ENCODE data around the gene MAP2K4. TPM values are rescaled to one million over a fixed set of nuclear protein-coding genes. Genes with fewer than 3 reads are reported as not detected.

Gene MAP2K4
- total and polyA plus RNA-seq, 2 experiments from 2014 or later = 43.4 to 76.9 TPM

- no peak for TF ChIP-seq CTCF (IDR thresholded peaks at IDR 0.05; ENCODE audit: low read depth, low read length)
- no peak overlapping the region for H3K4me3 ChIP-seq
- no peaks in the 10 kb centered on the region for H3K9me3 ChIP-seq (ENCODE audit: low read depth)
- no peaks in the 10 kb centered on the region for H3K27me3 ChIP-seq
- no peak for DNase-seq (ENCODE audit: low read depth in 1 of 2, low spot score in 1 of 2)
- H3K36me3 ChIP-seq = peaks cover 52% of the 10 kb centered on the region
- H3K4me1 ChIP-seq (ENCODE audit: low read depth) = no peaks in the 10 kb centered on the region
- H3K27ac ChIP-seq = no peak overlapping the region
These were observed 106.5 kb downstream of the MAP2K4 start for GRCh38 chr17:12127177-12127576.

GRCh38 chr17:12127667-12128066 is 107.0 kb downstream of the MAP2K4 start:
- peaks cover 52% of the 10 kb centered on the region for H3K36me3 ChIP-seq
- no peak overlapping the region for H3K27ac ChIP-seq

GRCh38 chr17:12128946-12129345 is 108.3 kb downstream of the MAP2K4 start:
- H3K9me3 ChIP-seq (ENCODE audit: low read depth) = no peaks in the 10 kb centered on the region
- DNase-seq (ENCODE audit: low read depth in 1 of 2, low spot score in 1 of 2) = no peak
- H3K4me1 ChIP-seq (ENCODE audit: low read depth) = no peaks in the 10 kb centered on the region
- peaks cover 52% of the 10 kb centered on the region for H3K36me3 ChIP-seq
- TF ChIP-seq CTCF (IDR thresholded peaks at IDR 0.05; ENCODE audit: low read depth, low read length) = no peak
- H3K27me3 ChIP-seq = no peaks in the 10 kb centered on the region
- no peak overlapping the region for H3K4me3 ChIP-seq
- H3K27ac ChIP-seq = no peak overlapping the region

More at GRCh38 chr17:12127667-12128066, 107.0 kb downstream of the MAP2K4 start:
- Histone ChIP-seq H3K4me1 (ENCODE audit: low read depth) (no peaks in the 10 kb centered on the region), H3K9me3 (ENCODE audit: low read depth) (no peaks in the 10 kb centered on the region), H3K4me3 (no peak overlapping the region), H3K27me3 (no peaks in the 10 kb centered on the region)
- no peak for TF ChIP-seq CTCF (IDR thresholded peaks at IDR 0.05; ENCODE audit: low read depth, low read length)
- DNase-seq (ENCODE audit: low read depth in 1 of 2, low spot score in 1 of 2) = no peak

DNA sequence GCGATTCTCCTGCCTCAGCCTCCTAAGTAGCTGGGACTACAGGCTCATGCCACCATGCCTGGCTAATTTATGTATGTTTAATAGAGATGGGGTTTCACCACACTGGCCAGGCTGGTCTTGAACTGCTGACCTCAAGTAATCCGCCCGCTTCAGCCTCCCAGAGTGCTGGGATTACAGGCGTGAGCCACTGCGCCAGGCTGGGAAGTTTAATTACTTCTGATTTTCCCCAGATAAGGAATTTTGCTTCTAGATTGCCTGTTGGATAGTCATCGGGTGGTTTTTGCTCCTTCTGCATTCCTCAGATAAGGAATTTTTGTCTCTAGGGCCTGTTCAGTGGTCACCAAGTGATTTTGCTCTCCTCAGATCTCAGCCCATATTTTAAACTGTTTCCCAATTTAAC is 112.5 kb downstream of the MAP2K4 start:
- Histone ChIP-seq H3K4me1 (ENCODE audit: low read depth) (no peaks in the 10 kb centered on the region), H3K27me3 (no peaks in the 10 kb centered on the region), H3K27ac (peak overlapping the region; percentile 34), H3K36me3 (peaks cover 23% of the 10 kb centered on the region), H3K4me3 (no peak overlapping the region), H3K9me3 (ENCODE audit: low read depth) (no peaks in the 10 kb centered on the region)
- no peak for TF ChIP-seq CTCF (IDR thresholded peaks at IDR 0.05; ENCODE audit: low read depth, low read length)
- peak in 1 of 2 donors; percentile 14 for DNase-seq (ENCODE audit: low read depth in 1 of 2, low spot score in 1 of 2)

- no peak for DNase-seq (ENCODE audit: low read depth in 1 of 2, low spot score in 1 of 2)
- Histone ChIP-seq H3K4me1 (ENCODE audit: low read depth) (no peaks in the 10 kb centered on the region), H3K36me3 (peaks cover 20% of the 10 kb centered on the region), H3K9me3 (ENCODE audit: low read depth) (no peaks in the 10 kb centered on the region), H3K4me3 (no peak overlapping the region), H3K27ac (no peak overlapping the region), H3K27me3 (no peaks in the 10 kb centered on the region)
- no peak for TF ChIP-seq CTCF (IDR thresholded peaks at IDR 0.05; ENCODE audit: low read depth, low read length)
These were observed 113.4 kb downstream of the MAP2K4 start for GRCh38 chr17:12134101-12134500.

DNA sequence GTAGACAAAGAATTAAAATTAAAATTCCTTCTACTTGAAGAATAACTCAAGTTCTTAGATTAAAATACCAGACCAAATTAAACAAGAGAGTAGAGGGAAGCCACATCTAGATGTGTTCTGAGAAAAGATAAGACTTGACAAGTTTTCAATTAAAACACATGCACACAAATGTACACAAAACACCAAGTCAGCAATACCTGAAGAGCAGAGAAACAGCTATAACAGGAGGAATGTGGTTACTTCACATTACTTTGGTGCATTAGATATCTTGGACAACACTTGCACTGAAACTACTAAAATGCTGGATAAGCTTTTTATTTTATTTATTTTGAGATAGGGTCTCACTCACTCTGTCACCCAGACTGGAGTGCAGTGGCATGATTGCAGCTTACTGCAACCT is 113.9 kb downstream of the MAP2K4 start:
- Histone ChIP-seq H3K4me1 (ENCODE audit: low read depth) (no peaks in the 10 kb centered on the region), H3K9me3 (ENCODE audit: low read depth) (no peaks in the 10 kb centered on the region), H3K4me3 (no peak overlapping the region), H3K36me3 (peaks cover 18% of the 10 kb centered on the region), H3K27ac (no peak overlapping the region), H3K27me3 (no peaks in the 10 kb centered on the region)
- DNase-seq (ENCODE audit: low read depth in 1 of 2, low spot score in 1 of 2) = no peak
- TF ChIP-seq CTCF (IDR thresholded peaks at IDR 0.05; ENCODE audit: low read depth, low read length) = no peak

Data from cardiac muscle cell (in vitro differentiated cells and primary cell).